ENCODE data around the gene MAGI3.

MAGI3 gene

DNA sequence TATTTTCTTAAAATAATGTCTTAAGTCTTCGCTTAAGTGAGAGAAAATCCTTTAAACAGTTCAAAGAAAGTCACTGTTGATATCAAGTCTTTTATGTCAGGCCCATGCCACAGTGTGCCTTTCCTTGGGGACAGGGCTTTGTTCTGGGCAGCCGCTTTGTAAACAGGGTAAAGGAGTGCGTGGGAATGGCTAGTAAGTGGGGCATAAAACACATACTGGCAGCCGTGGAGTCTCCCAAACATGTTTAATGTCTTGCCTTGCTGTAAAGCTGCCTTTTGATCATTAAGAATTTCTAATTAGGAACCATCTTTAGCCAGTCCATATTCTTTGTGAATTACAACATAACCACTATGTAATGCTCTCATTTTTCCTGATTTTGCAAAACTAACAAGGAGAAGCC is 269.2 kb downstream of the MAGI3 start:
- no peak for DNase-seq (ENCODE audit: low read depth)

DNA sequence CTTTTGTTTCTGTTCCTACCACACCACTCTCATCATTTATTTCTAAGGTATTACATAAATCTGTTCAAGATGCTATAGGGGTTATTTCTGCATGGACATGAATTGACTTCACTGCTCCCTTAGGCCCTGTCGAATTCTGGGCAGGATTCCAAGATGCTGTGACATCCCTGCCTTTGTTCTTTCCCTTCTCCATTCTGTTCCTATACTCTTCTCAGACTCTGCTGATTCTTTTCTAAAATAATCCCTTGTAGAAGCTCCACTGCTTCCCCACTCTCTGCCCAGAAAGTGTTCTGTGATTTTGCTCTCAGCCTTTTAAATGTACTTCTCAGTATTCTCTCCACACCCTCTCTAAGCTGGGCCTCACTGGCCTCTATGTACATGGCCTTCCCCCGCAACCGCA is 269.8 kb downstream of the MAGI3 start:
- DNase-seq (ENCODE audit: low read depth), result no peak

DNA sequence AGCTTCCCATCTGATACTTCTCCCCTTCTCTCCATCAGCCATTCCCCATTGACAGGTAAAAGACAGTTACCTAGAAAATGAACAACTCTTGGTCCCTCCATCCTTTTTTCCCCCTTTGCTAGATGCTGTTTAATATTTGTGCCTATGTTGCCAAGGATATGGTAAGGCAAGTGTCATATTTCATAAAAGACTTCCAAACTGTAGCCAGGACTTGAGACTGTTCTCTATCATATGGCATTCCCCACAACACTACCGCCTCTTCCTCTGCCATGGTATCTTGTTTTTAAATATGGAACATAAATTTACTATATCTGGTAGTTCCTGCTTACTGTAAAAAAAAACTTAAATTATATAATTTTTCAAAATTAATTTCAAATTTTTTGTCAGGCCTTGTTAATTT is 271.8 kb downstream of the MAGI3 start:
- DNase-seq (ENCODE audit: low read depth), result no peak

DNA sequence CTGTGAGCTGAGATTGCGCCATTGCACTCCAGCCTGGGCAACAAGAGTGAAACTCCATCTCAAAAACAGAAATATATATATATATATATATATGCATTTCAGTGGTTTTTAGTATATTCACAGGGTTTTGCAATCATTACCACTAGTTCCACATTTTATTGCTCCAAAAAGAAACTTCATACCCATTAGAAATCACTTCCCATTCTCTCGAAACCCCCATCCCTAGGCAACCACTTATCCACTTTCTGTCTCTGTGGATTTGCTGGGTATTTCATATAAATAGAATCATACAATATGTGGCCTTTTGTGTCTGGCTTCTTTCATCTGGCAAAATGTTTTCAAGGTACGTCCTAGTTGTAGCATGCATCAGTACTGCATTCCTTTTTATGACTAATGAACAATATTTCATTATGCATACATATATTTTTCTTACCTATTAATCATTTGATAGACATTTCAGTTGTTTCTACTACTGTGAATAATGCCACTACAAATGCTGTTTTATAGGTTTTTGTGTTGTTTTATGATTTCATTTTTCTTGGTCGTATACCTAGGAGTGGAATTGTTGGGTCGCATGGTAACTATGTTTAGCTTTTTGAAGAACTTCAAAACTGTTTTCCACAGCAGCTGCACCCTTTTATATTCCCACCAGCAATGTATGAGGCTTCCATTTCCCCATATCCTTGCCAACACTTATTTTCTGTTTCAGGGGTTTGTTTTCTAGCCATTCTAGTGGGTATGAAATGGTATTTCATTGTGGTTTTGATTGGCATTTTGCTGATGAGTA is 273.0 kb downstream of the MAGI3 start:
- no peak for DNase-seq (ENCODE audit: low read depth)

DNA sequence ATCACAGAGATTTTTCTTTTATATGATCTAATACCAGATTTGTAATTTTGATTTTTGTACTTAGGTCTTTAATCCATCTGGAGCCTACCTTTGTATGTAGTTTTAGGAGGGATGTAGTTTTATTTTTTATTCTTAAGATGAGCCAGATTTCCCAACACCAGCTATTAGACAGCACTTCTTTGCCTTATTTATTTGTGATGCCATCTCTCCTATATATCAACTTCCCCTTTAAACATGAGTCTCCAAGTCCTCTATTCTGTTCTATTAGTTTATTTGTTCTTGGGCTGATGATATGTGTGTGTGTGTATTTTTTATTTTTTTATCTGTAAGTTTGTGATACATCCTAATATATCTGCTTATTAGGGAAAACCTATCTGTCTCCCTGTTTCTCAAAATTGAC is 274.8 kb downstream of the MAGI3 start:
- no peak for DNase-seq (ENCODE audit: low read depth)

DNA sequence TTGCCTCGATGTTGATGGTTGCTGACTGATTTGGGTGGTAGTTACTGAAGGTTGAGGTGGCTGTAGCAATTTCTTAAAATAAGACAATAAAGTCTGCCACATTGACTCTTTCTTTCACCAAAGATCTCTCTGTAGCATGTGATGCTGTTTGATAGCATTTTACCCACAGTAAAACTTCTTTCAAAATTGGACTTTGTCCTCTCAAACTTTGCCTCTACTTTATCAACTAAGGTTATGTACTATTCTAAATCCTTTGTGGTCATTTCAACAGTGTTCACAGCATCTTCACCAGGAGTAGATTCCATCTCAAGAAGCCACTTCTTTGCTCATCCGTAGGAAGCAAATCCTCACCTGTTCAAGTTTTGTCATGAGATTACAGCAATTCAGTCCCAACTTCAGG is 275.8 kb downstream of the MAGI3 start:
- no peak for DNase-seq (ENCODE audit: low read depth)

DNA sequence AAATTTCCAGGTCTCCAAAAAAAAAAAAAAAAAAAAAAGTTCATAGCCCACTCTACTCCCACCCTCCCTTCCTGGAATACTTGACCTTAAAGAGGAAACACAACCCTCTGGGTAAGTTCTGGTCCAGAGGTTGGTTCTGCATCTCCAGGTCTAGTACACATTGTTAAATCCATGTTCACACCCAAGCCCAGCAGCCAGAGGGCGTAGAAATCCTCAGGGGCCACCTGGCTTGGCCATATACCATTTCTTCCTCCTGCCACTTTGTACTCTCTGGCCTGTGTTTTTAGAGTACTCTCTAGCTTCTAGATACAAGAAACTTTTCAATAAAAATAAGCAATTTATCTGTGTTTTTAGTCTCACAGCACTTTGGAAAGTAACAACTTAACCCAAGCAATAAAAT is 279.7 kb downstream of the MAGI3 start:
- no peak for DNase-seq (ENCODE audit: low read depth)

DNA sequence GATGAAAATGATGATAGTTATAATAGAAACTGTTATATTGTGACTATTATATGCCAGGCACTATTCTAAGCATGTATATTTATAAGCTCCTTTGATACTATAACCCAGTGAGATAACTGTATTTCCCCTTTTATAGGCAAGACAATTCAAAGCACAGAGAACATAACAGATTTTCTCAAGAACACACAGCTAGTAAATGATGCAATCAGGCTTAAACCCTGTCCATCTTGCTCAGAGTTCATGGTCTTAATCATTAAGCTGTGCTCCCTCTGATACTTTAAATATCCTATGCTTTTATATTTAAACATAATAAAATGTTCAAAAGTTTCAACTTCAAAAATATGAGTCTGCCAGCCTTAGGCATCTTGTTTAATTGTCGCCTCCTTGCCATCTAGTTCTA is 280.3 kb downstream of the MAGI3 start:
- no peak for DNase-seq (ENCODE audit: low read depth)

DNA sequence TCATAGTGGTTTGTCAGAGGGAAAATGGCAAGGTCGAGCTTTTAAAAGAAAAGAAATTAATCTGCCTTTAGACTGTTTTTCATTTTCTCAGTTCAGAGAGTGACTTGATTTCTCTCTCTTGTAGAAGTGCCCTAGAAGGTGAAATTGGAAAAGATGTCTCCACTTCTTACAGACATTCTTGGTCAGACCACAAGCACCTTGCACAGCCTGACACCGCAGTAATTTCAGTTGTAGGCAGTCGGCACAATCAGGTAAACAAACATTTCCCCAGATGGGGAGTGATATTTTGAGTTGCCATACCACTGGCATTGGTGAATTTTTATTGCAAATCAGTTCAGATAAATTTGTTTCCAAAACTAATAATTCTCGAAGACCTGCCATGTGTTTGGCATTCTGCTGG is 282.2 kb downstream of the MAGI3 start:
- DNase-seq (ENCODE audit: low read depth), result no peak

DNA sequence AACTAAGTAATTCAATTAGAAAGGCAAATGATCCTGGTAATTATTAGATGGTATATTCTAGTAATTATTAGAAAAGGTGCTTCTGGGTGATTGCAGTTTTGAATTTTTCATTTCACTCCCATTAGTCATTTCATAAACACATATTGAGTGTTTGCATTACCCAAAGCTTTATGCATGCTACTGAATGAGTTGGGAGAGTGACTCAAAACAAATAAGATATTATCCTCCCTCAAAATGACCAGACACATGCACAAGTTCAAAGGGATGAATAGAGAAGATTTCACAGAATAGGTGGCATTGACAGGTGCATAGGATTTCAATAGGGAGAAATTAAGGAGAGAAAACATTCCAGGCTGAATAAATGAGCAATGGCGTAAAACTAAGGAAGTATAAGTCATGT is 284.3 kb downstream of the MAGI3 start:
- no peak for DNase-seq (ENCODE audit: low read depth)

DNA sequence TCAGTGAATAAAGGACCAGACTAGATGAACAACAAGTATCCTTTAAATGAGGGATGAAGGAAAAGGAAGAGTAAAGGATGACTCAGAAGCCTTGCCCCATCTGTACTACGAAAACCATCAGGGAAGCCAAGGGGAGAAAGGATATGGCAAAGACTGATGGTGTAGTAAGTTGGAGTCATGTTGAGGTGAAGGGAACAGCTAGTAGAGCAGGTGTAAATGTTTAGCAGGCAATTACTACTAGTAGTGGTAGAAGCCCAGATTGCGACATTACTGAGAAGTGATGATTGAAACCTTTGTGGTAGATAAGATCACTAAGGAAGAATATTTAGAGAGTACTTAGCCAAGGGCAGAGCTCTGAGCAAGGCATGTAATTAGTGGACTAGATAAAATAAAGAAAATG is 285.0 kb downstream of the MAGI3 start:
- no peak for DNase-seq (ENCODE audit: low read depth)

DNA sequence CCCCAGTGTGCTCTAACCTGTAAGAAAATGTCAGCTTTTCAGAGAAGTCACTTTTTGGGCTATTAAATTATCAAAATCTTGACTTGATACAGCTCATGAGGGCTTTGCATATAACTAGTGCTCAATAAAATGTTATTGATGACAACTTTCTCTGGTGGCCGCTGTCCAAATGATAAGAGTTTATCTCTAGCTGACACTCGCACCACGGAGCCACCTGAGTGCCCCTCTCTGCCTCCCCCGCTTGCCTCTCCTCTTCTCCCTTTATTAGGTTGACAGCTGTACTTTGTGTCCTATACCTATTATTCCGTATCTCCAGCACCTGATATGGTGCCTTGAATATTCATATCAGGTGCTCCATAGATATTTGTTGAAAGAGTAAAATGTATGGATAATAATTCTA is 286.2 kb downstream of the MAGI3 start:
- DNase-seq (ENCODE audit: low read depth), result no peak

DNA sequence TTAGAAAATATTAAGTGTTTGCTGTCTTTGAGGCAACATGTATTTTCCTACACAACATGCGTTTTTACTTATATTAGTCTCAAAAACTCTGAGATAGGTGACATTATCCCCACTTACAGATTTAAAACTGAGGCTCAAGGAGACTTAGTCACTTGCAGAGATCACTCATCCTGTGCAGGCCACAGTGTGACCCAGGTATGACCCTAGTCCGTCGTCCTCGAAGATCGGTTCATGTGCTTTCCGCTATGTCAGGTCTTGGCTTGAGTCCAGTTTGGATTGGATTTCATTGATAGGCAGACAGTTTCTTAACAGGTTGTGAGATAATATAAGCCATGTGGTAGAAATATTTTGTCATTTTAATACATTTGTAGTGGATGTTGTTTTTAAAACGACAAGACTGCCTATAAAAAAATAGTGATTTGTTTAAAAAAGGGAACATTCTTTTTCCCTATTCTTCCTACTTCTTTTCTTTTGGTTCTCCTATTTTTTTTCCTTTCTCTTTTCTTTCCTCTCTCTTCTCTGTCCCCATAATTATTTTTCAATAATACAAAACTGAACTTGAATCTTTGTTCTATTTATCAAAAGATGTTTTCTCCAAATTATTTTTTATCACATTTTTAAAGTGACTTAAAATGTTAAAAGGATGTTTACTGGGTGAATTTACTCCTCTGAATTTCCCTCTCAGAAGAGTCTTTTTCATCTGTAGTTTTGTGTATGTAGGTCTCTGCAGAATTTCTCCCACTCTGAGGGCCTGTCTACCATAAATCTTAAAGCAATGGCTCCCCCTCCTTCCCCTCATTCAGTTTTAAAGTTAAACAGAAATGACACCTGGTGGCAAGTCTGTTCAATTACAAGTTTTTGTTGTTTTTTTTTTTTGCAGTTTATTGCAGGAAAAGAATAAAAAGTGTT is 287.2 kb downstream of the MAGI3 start:
- DNase-seq (ENCODE audit: low read depth), result no peak

DNA sequence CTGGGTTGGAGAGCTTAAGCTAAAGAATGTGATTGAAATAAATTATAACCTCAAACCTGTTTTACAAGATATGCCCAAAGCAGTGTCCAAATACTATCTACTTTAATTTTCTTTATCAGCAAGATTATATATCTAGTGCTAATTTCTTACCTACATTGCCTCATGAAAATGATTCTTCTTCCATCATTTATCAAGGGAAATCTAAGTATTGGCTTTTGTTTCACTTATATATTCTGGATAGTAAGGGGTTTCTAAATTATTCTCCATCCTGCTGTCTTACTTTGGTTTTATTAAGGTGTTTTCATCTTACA is 287.8 kb downstream of the MAGI3 start:
- no peak for DNase-seq (ENCODE audit: low read depth)

DNA sequence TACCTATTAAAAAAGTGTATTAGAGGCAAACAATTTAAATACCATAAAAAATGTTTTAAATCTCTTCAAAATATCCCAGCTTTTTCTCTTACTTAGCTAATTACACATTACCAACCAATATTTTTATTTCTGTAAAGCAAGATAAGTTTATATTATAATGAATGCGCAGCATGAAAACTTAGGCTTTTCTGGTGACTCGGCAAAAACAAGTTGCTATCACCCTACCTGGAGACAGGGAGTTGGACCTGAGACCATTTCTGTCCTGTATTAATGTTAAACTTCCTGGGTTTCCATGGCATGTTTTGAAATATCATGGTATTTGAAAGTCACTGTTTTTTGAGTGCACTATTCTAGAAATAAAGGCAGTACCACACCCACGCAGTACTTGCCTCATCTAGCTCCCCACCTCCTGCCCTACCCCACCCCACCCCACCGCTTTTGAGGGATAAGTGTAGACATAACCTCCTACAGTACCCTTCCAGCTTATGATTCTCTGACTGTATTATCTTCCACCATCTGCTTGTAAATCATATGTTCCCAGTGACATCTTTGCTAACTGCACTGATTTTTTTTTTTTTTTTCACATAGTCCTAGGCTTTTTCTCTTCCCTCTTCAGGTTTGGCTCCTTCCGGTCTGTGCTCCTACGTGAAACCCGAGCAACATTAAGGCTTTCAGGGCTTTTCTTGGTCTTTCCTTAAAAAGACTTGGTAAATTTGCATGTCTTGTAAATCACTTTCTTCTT is 291.5 kb downstream of the MAGI3 start:
- no peak for DNase-seq (ENCODE audit: low read depth)

DNA sequence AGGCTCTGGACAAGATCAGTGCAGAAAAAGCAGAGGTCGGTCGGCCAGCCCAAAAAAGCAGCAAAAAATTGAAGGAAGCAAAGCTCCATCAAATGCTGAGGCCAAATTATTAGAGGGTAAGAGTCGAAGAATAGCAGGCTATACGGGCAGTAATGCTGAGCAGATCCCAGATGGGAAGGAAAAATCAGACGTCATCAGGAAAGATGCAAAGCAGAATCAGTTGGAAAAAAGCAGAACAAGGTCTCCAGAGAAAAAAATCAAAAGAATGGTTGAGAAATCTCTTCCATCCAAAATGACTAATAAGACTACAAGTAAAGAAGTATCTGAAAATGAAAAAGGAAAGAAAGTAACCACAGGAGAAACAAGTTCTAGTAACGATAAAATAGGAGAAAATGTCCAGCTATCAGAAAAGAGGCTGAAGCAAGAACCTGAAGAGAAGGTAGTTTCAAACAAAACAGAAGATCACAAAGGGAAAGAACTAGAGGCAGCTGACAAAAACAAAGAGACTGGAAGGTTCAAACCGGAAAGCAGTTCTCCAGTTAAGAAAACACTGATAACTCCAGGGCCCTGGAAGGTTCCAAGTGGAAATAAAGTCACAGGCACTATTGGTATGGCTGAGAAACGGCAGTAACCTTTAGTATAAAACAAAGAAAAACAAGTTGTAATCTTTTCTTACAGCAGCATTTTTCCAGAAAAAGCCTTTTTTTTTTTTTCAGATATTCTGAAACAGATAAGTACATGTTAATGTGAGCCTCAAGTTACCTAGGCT is 293.3 kb downstream of the MAGI3 start:
- DNase-seq (ENCODE audit: low read depth), result no peak

DNA sequence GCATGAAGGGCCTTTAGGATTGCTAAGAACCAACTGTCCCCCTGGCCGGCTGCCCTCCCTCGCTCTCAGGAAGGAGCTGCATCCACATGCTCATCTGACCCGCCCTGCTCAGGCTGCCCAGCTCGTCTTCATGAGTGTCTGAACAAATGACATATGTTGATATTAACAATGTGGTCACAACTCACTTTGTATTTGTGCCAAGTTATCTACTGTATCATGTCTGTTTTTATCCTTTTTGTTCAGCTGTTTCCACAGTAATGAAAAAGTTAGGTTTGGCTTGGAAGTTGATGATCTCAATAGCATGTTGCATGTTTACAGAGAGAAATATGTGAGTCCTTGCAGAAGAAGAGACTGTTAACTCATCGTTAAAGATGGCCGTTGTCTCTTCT is 293.8 kb downstream of the MAGI3 start:
- no peak for DNase-seq (ENCODE audit: low read depth)

DNA sequence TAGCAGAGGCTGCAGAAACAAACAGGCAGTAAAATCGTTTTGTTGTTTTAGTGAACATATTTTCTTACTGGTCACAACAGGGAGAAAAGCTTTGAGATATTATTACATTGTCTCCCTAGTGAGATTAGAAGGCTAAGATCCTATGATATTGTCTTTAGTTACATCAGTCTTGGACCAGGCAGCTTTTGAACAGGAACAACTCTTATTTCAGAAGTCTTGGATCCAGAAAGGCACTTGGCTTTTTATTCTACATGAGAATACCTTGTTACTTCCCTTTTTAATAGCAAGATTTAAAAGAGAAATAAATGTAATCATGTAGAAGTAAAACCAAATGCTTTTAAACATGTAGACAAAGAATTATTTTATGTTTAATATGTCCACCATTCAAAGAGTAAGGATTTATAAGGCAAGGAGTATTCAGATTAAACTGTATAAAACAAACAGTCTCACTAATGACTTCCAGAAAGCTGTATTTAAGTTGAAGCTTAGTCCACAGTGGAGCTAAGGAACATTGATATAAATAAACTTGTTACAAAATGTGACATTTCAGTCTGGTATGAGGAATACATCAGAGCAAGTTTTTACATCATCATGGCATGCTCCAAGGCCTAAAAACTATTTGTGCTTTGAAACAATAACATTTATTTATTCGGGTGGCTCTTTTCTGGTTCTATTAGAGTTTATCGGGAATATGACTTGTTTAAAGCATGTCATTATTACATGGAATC is 296.7 kb downstream of the MAGI3 start:
- DNase-seq (ENCODE audit: low read depth), result no peak

DNA sequence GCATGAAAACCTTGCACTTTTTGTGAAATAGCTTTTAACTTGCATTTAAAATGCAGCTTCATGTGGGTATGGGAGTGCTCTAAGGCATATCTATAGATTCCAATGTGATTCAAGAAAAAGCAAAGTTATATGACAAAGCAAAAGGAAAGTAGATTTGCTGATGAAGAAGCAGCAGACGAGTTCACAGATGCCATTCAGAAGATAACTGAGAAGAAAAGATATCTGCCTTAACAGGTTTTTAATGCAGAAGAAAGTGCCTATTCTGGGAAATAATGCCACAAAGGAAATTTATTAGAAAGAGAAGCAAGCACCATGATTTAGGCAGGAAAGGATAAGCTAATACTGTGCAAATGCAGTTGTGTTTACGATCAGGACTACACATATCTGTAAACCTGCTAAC is 300.9 kb downstream of the MAGI3 start:
- no peak for DNase-seq (ENCODE audit: low read depth)

DNA sequence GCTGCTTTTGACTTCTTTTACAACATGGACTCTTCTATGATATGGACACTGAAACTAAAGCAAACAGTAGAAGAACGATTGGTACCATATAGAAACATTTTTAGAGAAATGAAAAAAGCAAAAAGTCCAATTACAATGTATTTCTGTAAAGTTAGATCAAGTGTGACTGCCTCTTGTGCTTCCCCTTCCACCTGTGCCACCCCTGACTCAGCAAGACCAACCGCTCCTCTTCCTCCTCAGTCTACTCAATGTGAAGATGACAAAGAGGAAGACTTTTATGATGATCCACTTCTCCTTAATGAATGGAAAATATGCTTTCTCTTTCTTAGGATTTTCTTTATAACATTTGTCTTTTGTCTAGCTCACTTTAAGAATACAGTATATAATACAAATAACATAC is 302.0 kb downstream of the MAGI3 start:
- no peak for DNase-seq (ENCODE audit: low read depth)

DNA sequence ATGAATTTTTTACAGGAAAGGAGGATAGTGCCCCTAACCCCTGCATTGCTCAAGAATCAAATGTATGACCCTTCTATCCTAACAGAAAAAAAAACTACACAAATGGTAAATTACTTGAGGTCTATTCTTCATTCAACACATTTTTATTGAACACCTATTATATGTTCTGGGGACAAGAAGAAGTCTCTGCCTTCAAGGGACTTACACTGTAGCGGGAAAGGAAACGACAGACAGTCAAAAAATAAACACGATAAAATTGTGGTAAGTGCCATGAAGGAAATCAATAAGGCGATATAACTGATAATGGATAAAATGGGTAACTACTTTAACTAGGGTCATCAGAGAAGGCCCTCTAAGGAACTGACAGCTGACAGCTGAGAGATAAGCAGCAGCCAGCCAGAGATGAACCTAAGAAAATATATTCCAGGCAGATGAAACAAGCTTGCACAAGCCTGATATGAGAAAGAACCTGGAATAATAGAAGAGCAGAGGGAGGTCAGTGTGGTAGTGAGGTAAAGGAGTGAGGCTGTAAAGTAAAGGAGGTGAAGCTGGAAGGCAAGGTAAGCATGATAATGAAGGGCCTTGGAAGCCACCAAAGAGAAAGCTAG is 302.6 kb downstream of the MAGI3 start:
- no peak for DNase-seq (ENCODE audit: low read depth)

Data from activated T-cell treated with anti-CD3 and anti-CD28 coated beads for 24 hours (primary cell).